Esophagus muscularis mucosa (tissue), 4 donors: ENCODE data around the gene C20orf173. TPM values are rescaled to one million over a fixed set of nuclear protein-coding genes. Genes with fewer than 3 reads are reported as not detected.

Experiments
- DNase-seq: peaks from one replicate; pipeline ENCODE4 v3.0.0-alpha.2; 2017; ENCODE audit errors: extremely low spot score
- H3K27ac ChIP-seq, 4 donors: fragments of 200-600 bp; sonication (generic); replicated peaks in 1 of 4; 1 replicate in 3 of 4; 2 replicates in 1 of 4; pipeline ENCODE4 v1.5.1; 2016 to 2019; ENCODE audit warnings: mild to moderate bottlenecking in 1 of 4
- H3K27me3 ChIP-seq, 4 donors: fragments of 200-600 bp; sonication (generic); one replicate each; pipeline versions ENCODE4 v1.5.1 to v1.6.0; 2016 to 2019
- H3K36me3 ChIP-seq, 4 donors: fragments of 200-600 bp; sonication (generic); one replicate each; pipeline ENCODE4 v1.5.1; 2016 to 2019
- H3K4me1 ChIP-seq, 4 donors: fragments of 200-600 bp; sonication (generic); one replicate each; pipeline ENCODE4 v1.5.1; 2016 to 2019
- H3K4me3 ChIP-seq, 4 donors: fragments of 200-600 bp; sonication (generic); 1 replicate in 2 of 4; 2 replicates in 2 of 4; pipeline ENCODE4 v1.5.1; 2016 to 2019; ENCODE audit warnings: mild to moderate bottlenecking in 4 of 4, moderate library complexity in 1 of 4
- H3K9me3 ChIP-seq, 4 donors: fragments of 200-600 bp; sonication (generic); 1 replicate in 3 of 4; 2 replicates in 1 of 4; pipeline ENCODE4 v1.5.1; 2016 to 2019
- EP300 ChIP-seq: sonication (generic); formaldehyde crosslinking; IDR thresholded peaks from one replicate; pipeline ENCODE4 v1.6.1; 2017; ENCODE audit warnings: antibody characterized with exemption
- POLR2A ChIP-seq: fragments of 450-650 bp; IDR thresholded peaks from one replicate; pipeline ENCODE4 v1.6.1; 2017; ENCODE audit warnings: antibody characterized with exemption, moderate library complexity, mild to moderate bottlenecking, low read depth
- POLR2AphosphoS5 ChIP-seq, 2 donors: sonication (generic); formaldehyde crosslinking; IDR thresholded peaks; one replicate each; pipeline ENCODE4 v1.6.1; 2017; ENCODE audit warnings: antibody characterized with exemption in 2 of 2
- WGBS: methylation state at CpG from one replicate; pipeline ENCODE4 v1.1.5; 2018; 5-methylcytosine and 5-hydroxymethylcytosine counted together
- intact Hi-C: fragments of 100-400 bp; cut with DNase I; formaldehyde crosslinking; loops from one replicate; pipeline ENCODE4 v1.15.1; 2023
- total RNA-seq, 4 donors: library from RNA; depleted of rRNA; stranded (reverse); fragments of >200 nt; gene quantifications; one replicate each; pipeline versions ENCODE4 v1.1.0 to v1.2.1, GENCODE V29; 2016
- TF ChIP-seq, protein P1 (sequence below), 3 experiments: fragments of 200-600 bp in 2 of 3; fragments of 450-650 bp in 1 of 3; sonication (generic) in 2 of 3; IDR thresholded peaks; one replicate each; pipeline ENCODE4 v1.5.1; 2017 to 2019; ENCODE audit warnings: antibody characterized with exemption in 3 of 3, mild to moderate bottlenecking in 2 of 3, moderate library complexity in 1 of 3

The C20orf173 gene
- total RNA-seq, 4 donors from 2014 or later, result not detected

DNA sequence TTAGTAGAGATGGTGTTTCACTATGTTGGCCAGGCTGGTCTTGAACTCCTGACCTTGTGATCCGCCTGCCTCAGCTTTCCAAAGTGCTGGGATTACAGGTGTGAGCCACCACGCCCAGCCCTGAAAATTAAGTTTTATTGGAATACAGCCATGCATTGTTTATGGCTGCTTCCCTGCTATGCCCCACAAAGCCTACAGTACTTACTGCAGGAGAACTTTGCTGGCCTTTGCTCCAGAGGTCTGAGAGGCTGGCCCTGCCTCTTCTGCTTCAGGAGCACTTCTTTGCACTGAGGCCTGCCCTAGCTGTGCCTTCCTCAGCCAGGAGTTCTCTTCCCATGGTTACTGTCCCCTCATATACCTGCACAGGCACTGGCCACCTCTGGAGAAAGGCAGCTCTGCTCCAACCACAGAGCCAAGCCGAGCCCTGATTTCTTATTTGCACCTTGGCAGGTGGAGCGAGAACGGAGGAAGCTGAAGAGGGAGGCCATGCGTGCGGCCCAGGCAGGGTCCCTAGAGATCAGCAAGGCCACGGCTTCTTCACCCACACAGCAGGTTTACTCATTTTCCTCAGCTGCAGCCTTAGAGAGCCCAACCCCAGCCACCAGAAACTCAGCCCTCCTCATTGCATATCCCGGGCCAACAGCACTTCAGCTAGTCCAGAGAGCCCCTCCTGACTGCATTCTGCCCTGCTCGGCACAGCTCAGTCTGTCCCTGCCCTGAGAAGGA is 20.8 kb downstream of the C20orf173 start:
- peaks cover 0 to 10% (median 8%) of the 10 kb centered on the region in 4 donors for H3K4me1 ChIP-seq
- H3K27me3 ChIP-seq, result no peaks in the 10 kb centered on the region
- TF ChIP-seq, protein P1, sequence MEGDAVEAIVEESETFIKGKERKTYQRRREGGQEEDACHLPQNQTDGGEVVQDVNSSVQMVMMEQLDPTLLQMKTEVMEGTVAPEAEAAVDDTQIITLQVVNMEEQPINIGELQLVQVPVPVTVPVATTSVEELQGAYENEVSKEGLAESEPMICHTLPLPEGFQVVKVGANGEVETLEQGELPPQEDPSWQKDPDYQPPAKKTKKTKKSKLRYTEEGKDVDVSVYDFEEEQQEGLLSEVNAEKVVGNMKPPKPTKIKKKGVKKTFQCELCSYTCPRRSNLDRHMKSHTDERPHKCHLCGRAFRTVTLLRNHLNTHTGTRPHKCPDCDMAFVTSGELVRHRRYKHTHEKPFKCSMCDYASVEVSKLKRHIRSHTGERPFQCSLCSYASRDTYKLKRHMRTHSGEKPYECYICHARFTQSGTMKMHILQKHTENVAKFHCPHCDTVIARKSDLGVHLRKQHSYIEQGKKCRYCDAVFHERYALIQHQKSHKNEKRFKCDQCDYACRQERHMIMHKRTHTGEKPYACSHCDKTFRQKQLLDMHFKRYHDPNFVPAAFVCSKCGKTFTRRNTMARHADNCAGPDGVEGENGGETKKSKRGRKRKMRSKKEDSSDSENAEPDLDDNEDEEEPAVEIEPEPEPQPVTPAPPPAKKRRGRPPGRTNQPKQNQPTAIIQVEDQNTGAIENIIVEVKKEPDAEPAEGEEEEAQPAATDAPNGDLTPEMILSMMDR (IDR thresholded peaks at IDR 0.05), result no peak
- TF ChIP-seq POLR2AphosphoS5 (IDR thresholded peaks at IDR 0.05) (no peak), POLR2A (no peak), EP300 (no peak)
- DNase-seq, result no peak
- intact Hi-C loops, result no loop called here
- peaks cover 36 to 87% (median 75%) of the 10 kb centered on the region in 4 donors for H3K36me3 ChIP-seq
- 85% methylated on average over 9 of the region's 10 CpGs for WGBS
- no peaks in the 10 kb centered on the region for H3K9me3 ChIP-seq
- no peak overlapping the region for H3K27ac ChIP-seq
- no peak overlapping the region for H3K4me3 ChIP-seq

GRCh38 chr20:35506872-35507638 is 22.4 kb downstream of the C20orf173 start:
- no peak overlapping the region for H3K4me3 ChIP-seq
- WGBS, result 96% methylated on average over 6 of the region's 6 CpGs
- H3K27me3 ChIP-seq, result no peaks in the 10 kb centered on the region
- H3K9me3 ChIP-seq, result no peaks in the 10 kb centered on the region
- intact Hi-C loops, result no loop called here
- TF ChIP-seq POLR2A (no peak), POLR2AphosphoS5 (IDR thresholded peaks at IDR 0.05) (no peak)
- TF ChIP-seq, protein P1 (IDR thresholded peaks at IDR 0.05), result no peak
- DNase-seq, result no peak
- H3K27ac ChIP-seq, result no peak overlapping the region
- peaks cover 46 to 88% (median 86%) of the 10 kb centered on the region in 4 donors for H3K36me3 ChIP-seq
- peaks cover 0 to 16% (median 12%) of the 10 kb centered on the region in 4 donors for H3K4me1 ChIP-seq

- no peak for DNase-seq
- H3K9me3 ChIP-seq, result no peaks in the 10 kb centered on the region
- WGBS, result 84% methylated on average over 3 of the region's 3 CpGs
- intact Hi-C loops, result no loop called here
- peaks cover 0 to 16% (median 12%) of the 10 kb centered on the region in 4 donors for H3K4me1 ChIP-seq
- no peak overlapping the region for H3K27ac ChIP-seq
- TF ChIP-seq EP300 (no peak), POLR2AphosphoS5 (IDR thresholded peaks at IDR 0.05) (no peak), POLR2A (no peak)
- TF ChIP-seq, protein P1 (IDR thresholded peaks at IDR 0.05), result no peak
- H3K36me3 ChIP-seq, result peaks cover 39 to 88% (median 86%) of the 10 kb centered on the region in 4 donors
- no peaks in the 10 kb centered on the region for H3K27me3 ChIP-seq
- H3K4me3 ChIP-seq, result no peak overlapping the region
Observed at GRCh38 chr20:35506179-35506578, 23.3 kb downstream of the C20orf173 start.

DNA sequence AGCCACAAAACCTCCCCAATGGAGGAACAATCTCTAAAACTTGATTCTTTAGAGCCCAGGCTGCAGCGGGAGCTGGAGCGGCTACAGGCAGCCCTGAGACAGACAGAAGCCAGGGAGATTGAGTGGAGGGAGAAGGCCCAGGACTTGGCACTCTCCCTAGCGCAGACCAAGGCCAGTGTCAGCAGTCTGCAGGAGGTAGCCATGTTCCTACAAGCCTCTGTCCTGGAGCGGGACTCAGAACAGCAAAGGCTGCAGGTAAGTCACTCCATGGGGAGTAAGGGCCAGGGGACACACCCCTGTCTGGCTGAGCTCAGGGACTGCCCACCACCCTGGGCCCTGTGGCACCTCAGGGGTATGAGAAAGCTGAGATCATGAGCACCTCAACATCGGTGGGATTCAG is 24.7 kb downstream of the C20orf173 start:
- TF ChIP-seq POLR2A, result no peak
- 96% methylated on average over 5 of the region's 5 CpGs for WGBS
- H3K36me3 ChIP-seq, result peaks cover 39 to 88% (median 86%) of the 10 kb centered on the region in 4 donors
- no peak for DNase-seq
- H3K27ac ChIP-seq, result no peak overlapping the region
- intact Hi-C loops, result no loop called here
- no peaks in the 10 kb centered on the region for H3K9me3 ChIP-seq
- no peaks in the 10 kb centered on the region for H3K27me3 ChIP-seq
- H3K4me1 ChIP-seq, result peaks cover 0 to 16% (median 12%) of the 10 kb centered on the region in 4 donors
- no peak overlapping the region for H3K4me3 ChIP-seq

GRCh38 chr20:35503841-35504561 is 25.5 kb downstream of the C20orf173 start:
- intact Hi-C loops, result no loop called here
- H3K9me3 ChIP-seq, result no peaks in the 10 kb centered on the region
- no peak for DNase-seq
- TF ChIP-seq POLR2AphosphoS5 (IDR thresholded peaks at IDR 0.05) (no peak), POLR2A (no peak), EP300 (no peak)
- TF ChIP-seq, protein P1 (IDR thresholded peaks at IDR 0.05), result no peak
- no peaks in the 10 kb centered on the region for H3K27me3 ChIP-seq
- H3K27ac ChIP-seq, result no peak overlapping the region
- no peak overlapping the region for H3K4me3 ChIP-seq
- H3K4me1 ChIP-seq, result peaks cover 0 to 16% (median 12%) of the 10 kb centered on the region in 4 donors
- H3K36me3 ChIP-seq, result peaks cover 36 to 88% (median 86%) of the 10 kb centered on the region in 4 donors
- 79% methylated on average over 10 of the region's 16 CpGs for WGBS
